Measurements from ENCODE around the gene PTPRD.
"Not testable (repeated sequence)": the region's sequence is repeated elsewhere in the genome, so short reads cannot be mapped to it uniquely, and the experiment has no call there.

The PTPRD gene

GRCh38 chr9:9319007-9319406, 1293.8 kb downstream of the PTPRD start:
- no peak for DNase-seq (ENCODE audit: low read depth)

- DNase-seq (ENCODE audit: low read depth) = not testable (repeated sequence)
These were observed 1302.1 kb downstream of the PTPRD start for GRCh38 chr9:9310743-9311142.

GRCh38 chr9:9305600-9305999, 1307.2 kb downstream of the PTPRD start:
- no peak for DNase-seq (ENCODE audit: low read depth)

- no peak for DNase-seq (ENCODE audit: low read depth)
These were observed 1313.7 kb downstream of the PTPRD start for GRCh38 chr9:9299134-9299533.

GRCh38 chr9:9286001-9286400, 1326.8 kb downstream of the PTPRD start:
- no peak for DNase-seq (ENCODE audit: low read depth)

GRCh38 chr9:9284201-9284600, 1328.6 kb downstream of the PTPRD start:
- no peak for DNase-seq (ENCODE audit: low read depth)

- DNase-seq (ENCODE audit: low read depth) = no peak
These were observed 1329.4 kb downstream of the PTPRD start for GRCh38 chr9:9283159-9283986.

- DNase-seq (ENCODE audit: low read depth) = no peak
These were observed 1337.2 kb downstream of the PTPRD start for GRCh38 chr9:9275601-9276000.

- DNase-seq (ENCODE audit: low read depth) = no peak
These were observed 1354.8 kb downstream of the PTPRD start for GRCh38 chr9:9257999-9258498.

GRCh38 chr9:9246726-9247125, 1366.1 kb downstream of the PTPRD start:
- DNase-seq (ENCODE audit: low read depth) = no peak

GRCh38 chr9:9231946-9232345, 1380.9 kb downstream of the PTPRD start:
- no peak for DNase-seq (ENCODE audit: low read depth)

GRCh38 chr9:9229269-9229668, 1383.5 kb downstream of the PTPRD start:
- no peak for DNase-seq (ENCODE audit: low read depth)

- no peak for DNase-seq (ENCODE audit: low read depth)
These were observed 1389.6 kb downstream of the PTPRD start for GRCh38 chr9:9223175-9223574.

GRCh38 chr9:9222730-9223129, 1390.1 kb downstream of the PTPRD start:
- no peak for DNase-seq (ENCODE audit: low read depth)

GRCh38 chr9:9216934-9217333, 1395.9 kb downstream of the PTPRD start:
- no peak for DNase-seq (ENCODE audit: low read depth)

GRCh38 chr9:9215050-9215449, 1397.8 kb downstream of the PTPRD start:
- DNase-seq (ENCODE audit: low read depth) = no peak

GRCh38 chr9:9214066-9214465, 1398.7 kb downstream of the PTPRD start:
- DNase-seq (ENCODE audit: low read depth) = no peak

GRCh38 chr9:9212963-9213362, 1399.8 kb downstream of the PTPRD start:
- no peak for DNase-seq (ENCODE audit: low read depth)

- no peak for DNase-seq (ENCODE audit: low read depth)
These were observed 1410.5 kb downstream of the PTPRD start for GRCh38 chr9:9202276-9202675.

GRCh38 chr9:9186086-9186485, 1426.7 kb downstream of the PTPRD start:
- DNase-seq (ENCODE audit: low read depth) = no peak

- DNase-seq (ENCODE audit: low read depth) = no peak
These were observed 1430.4 kb downstream of the PTPRD start for GRCh38 chr9:9182431-9182830.

- no peak for DNase-seq (ENCODE audit: low read depth)
These were observed 1435.7 kb downstream of the PTPRD start for GRCh38 chr9:9177081-9177480.

- DNase-seq (ENCODE audit: low read depth) = no peak
These were observed 1438.4 kb downstream of the PTPRD start for GRCh38 chr9:9174358-9174757.

- DNase-seq (ENCODE audit: low read depth) = no peak
These were observed 1439.5 kb downstream of the PTPRD start for GRCh38 chr9:9173264-9173663.

All from GM04504 (cell line).